ENCODE data around the gene ITGA1.
A peak's percentile ranks its signal among the peaks of the same experiment; 100 is the strongest.

Gene ITGA1

DNA sequence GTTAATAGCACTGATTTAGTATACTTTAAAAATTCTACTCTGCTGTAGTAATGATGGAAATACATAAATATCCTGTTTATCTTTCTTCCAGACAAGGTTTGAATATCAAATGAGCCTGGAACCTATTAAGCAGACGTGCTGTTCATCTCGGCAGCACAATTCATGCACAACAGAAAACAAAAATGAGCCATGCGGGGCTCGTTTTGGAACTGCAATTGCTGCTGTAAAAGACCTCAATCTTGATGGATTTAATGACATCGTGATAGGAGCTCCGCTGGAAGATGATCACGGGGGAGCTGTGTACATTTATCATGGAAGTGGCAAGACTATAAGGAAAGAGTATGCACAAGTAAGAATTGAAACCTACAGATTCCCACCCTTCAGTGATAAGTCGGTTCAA lies 122.4 kb downstream of the ITGA1 start:
- in situ Hi-C loops (cut with MboI; ENCODE audit: low pct_unique_long_range_greater_than_20kb, low sequenced_read_pairs, unreplicated experiment), result no loop called here
- DNase-seq (ENCODE audit: low spot score), result no peak
- TF ChIP-seq, protein P1, sequence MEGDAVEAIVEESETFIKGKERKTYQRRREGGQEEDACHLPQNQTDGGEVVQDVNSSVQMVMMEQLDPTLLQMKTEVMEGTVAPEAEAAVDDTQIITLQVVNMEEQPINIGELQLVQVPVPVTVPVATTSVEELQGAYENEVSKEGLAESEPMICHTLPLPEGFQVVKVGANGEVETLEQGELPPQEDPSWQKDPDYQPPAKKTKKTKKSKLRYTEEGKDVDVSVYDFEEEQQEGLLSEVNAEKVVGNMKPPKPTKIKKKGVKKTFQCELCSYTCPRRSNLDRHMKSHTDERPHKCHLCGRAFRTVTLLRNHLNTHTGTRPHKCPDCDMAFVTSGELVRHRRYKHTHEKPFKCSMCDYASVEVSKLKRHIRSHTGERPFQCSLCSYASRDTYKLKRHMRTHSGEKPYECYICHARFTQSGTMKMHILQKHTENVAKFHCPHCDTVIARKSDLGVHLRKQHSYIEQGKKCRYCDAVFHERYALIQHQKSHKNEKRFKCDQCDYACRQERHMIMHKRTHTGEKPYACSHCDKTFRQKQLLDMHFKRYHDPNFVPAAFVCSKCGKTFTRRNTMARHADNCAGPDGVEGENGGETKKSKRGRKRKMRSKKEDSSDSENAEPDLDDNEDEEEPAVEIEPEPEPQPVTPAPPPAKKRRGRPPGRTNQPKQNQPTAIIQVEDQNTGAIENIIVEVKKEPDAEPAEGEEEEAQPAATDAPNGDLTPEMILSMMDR (IDR thresholded peaks at IDR 0.05; ENCODE audit: extremely low read depth, insufficient read depth, missing control alignments), result no peak

- DNase-seq (ENCODE audit: low spot score), result peak; percentile 60
- in situ Hi-C loops (cut with MboI; ENCODE audit: low pct_unique_long_range_greater_than_20kb, low sequenced_read_pairs, unreplicated experiment), result no loop called here
- TF ChIP-seq, protein P1 (IDR thresholded peaks at IDR 0.05; ENCODE audit: extremely low read depth, insufficient read depth, missing control alignments), result peak; percentile 59
These were observed 127.6 kb downstream of the ITGA1 start for GRCh38 chr5:52915176-52915875.

DNA sequence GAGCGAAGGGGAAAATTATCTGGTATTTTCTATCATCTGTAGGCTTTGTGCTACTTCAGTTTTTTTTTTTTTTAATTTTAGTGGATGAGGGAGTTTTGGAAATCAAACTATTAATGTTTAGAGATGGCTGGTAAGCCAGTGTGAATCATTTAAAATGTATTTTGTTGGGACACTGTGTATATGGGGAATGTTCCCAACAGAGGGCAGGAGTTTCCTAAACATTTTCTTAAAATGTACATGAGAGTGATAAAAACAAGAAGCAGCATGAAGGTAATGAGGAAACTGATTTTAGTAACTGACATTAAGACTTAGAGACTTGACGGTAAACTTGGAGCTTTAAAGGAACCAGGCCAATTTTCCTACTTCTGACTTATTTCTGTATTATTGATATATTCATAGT lies 133.2 kb downstream of the ITGA1 start:
- no peak for DNase-seq (ENCODE audit: low spot score)
- in situ Hi-C loops (cut with MboI; ENCODE audit: low pct_unique_long_range_greater_than_20kb, low sequenced_read_pairs, unreplicated experiment), result no loop called here
- TF ChIP-seq, protein P1 (IDR thresholded peaks at IDR 0.05; ENCODE audit: extremely low read depth, insufficient read depth, missing control alignments), result no peak

GRCh38 chr5:52922384-52922783 lies 134.7 kb downstream of the ITGA1 start:
- TF ChIP-seq, protein P1 (IDR thresholded peaks at IDR 0.05; ENCODE audit: extremely low read depth, insufficient read depth, missing control alignments), result no peak
- DNase-seq (ENCODE audit: low spot score), result no peak
- in situ Hi-C loops (cut with MboI; ENCODE audit: low pct_unique_long_range_greater_than_20kb, low sequenced_read_pairs, unreplicated experiment), result no loop called here

DNA sequence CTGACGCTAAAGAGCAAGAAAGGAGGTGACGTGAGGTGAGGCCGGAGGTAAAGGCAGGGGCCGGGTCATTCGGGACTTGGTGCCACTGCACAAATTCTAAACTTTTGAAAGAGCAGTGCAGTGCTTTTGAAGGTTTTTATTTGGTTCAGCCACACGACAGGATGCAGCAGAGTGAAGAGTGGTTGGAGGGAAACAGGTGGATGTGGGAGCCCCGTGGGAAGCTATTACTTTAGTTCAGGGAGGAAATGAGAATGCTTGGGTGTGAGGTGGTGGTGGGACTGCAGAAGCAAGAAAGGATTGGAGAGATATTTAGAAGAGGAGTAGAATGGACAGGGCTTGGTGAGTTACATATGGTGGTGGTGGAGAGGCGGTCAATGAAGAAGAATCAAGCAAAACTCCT lies 136.7 kb downstream of the ITGA1 start:
- in situ Hi-C loops (cut with MboI; ENCODE audit: low pct_unique_long_range_greater_than_20kb, low sequenced_read_pairs, unreplicated experiment), result no loop called here
- TF ChIP-seq, protein P1 (IDR thresholded peaks at IDR 0.05; ENCODE audit: extremely low read depth, insufficient read depth, missing control alignments), result no peak
- no peak for DNase-seq (ENCODE audit: low spot score)

DNA sequence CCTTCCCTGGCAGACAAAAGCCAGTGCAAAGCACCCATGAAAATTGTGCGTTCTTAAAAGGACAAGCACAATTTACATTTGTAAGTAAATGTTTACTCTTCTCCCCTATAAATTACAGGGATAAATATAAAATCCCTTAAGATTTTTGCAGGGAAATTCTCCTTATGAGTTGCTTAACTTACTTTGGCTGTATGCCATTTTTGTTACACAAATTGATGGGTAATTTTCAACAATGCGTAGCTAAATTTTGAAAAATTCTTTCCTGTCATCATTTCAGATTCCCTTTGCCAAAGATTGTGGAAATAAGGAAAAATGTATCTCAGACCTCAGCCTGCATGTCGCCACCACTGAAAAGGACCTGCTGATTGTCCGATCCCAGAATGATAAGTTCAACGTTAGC lies 137.3 kb downstream of the ITGA1 start:
- no peak for DNase-seq (ENCODE audit: low spot score)
- in situ Hi-C loops (cut with MboI; ENCODE audit: low pct_unique_long_range_greater_than_20kb, low sequenced_read_pairs, unreplicated experiment), result no loop called here
- TF ChIP-seq, protein P1 (IDR thresholded peaks at IDR 0.05; ENCODE audit: extremely low read depth, insufficient read depth, missing control alignments), result no peak
